Upper lobe of right lung (tissue), 1 donor: ENCODE data around the gene DNAAF1. TPM values are rescaled to one million over a fixed set of nuclear protein-coding genes. Genes with fewer than 3 reads are reported as not detected.

Source experiments
- ATAC-seq: fragments of 200-7000 bp; cut with Tn5 transposase; one replicate; pipeline ENCODE4 v1.9.1; 2020; ENCODE audit warnings: mild to moderate bottlenecking, moderate library complexity
- DNase-seq: peaks from one replicate; pipeline ENCODE4 v3.0.0-alpha.2; 2020
- H3K27ac ChIP-seq: fragments of 200-600 bp; one replicate; pipeline ENCODE4 v1.8.0; 2022
- H3K27me3 ChIP-seq: fragments of 200-600 bp; one replicate; pipeline ENCODE4 v1.8.0; 2022; ENCODE audit warnings: mild to moderate bottlenecking
- H3K36me3 ChIP-seq: fragments of 200-600 bp; one replicate; pipeline ENCODE4 v1.8.0; 2022
- H3K4me1 ChIP-seq: fragments of 200-600 bp; one replicate; pipeline ENCODE4 v1.8.0; 2022
- H3K4me3 ChIP-seq: fragments of 200-600 bp; one replicate; pipeline ENCODE4 v1.8.0; 2022; ENCODE audit warnings: mild to moderate bottlenecking
- H3K9me3 ChIP-seq: fragments of 200-600 bp; one replicate; pipeline ENCODE4 v1.8.0; 2022
- CTCF ChIP-seq: fragments of 200-600 bp; IDR thresholded peaks from one replicate; pipeline ENCODE4 v1.8.0; 2022; ENCODE audit warnings: antibody characterized with exemption
- intact Hi-C: fragments of 100-400 bp; cut with DNase I; formaldehyde crosslinking; loops from one replicate; pipeline ENCODE4 v1.11.0; 2022
- total RNA-seq: library from RNA; stranded (reverse); fragmentation: NEBNext Ultra II Directional; extraction: Animal tissue kit (Norgen Biotek cat#: 25700); gene quantifications from one replicate; pipeline ENCODE4 v1.2.1, GENCODE V29; 2021
- donor health status: DM: no; HTN: yes; CAD: no; lungs with severe emphysema.

The DNAAF1 gene
- total RNA-seq, 1 donor from 2014 or later, result 0.49 TPM

DNA sequence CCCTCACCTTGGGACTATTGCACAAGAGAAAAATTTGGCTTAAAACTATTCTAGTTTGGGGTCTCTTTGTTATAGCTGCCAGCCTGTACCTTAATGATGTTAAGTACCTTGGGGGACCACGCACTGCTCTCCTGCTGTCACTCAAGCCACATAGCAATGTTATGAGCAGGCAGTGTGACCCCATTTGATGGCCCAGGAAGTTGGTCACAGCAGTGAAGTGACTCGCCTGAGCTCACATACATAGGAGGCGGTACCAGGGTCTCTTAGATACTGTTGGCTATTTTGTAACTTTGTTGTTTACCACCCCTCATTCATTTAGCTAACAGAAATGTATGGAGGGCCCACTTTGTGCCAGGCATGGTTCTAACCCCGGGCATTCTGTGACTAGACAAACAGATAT is 78.3 kb downstream of the DNAAF1 start:
- intact Hi-C loops, result no loop called here
- H3K27ac ChIP-seq, result no peak overlapping the region
- H3K4me3 ChIP-seq, result no peak overlapping the region
- H3K27me3 ChIP-seq, result no peaks in the 10 kb centered on the region
- no peak for TF ChIP-seq CTCF
- H3K4me1 ChIP-seq, result peaks cover 3% of the 10 kb centered on the region
- no peak for ATAC-seq
- H3K36me3 ChIP-seq, result no peaks in the 10 kb centered on the region
- H3K9me3 ChIP-seq, result no peaks in the 10 kb centered on the region
- DNase-seq, result no peak

- Histone ChIP-seq H3K9me3 (no peaks in the 10 kb centered on the region), H3K27me3 (no peaks in the 10 kb centered on the region), H3K36me3 (no peaks in the 10 kb centered on the region), H3K27ac (no peak overlapping the region), H3K4me1 (peaks cover 3% of the 10 kb centered on the region), H3K4me3 (no peak overlapping the region)
- no peak for TF ChIP-seq CTCF
- DNase-seq, result no peak
- intact Hi-C loops, result no loop called here
- ATAC-seq, result no peak
Measured at GRCh38 chr16:84224554-84224953, 79.4 kb downstream of the DNAAF1 start.

DNA sequence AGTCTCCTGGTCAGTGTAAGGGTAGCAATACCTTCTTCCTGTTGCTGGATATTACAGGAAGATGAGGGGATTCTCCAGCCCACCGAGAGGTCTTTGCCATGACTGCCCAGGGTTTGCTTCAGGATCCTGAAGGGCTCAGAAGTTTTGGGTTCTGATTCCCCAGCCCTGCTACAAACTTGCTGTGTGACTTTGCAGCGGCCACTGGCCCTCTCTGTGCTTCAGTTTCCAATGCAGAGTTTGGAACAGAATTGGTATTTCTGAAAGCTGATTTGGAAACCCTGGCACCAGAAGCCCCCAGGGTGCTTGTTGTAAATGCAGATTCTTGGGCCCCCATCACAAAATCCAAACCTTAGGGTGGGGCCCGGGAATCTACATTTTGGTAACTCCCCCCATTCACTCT is 80.0 kb downstream of the DNAAF1 start:
- peaks cover 3% of the 10 kb centered on the region for H3K4me1 ChIP-seq
- H3K4me3 ChIP-seq, result no peak overlapping the region
- H3K9me3 ChIP-seq, result no peaks in the 10 kb centered on the region
- H3K27ac ChIP-seq, result no peak overlapping the region
- H3K27me3 ChIP-seq, result no peaks in the 10 kb centered on the region
- H3K36me3 ChIP-seq, result no peaks in the 10 kb centered on the region
- ATAC-seq, result no peak
- no peak for TF ChIP-seq CTCF
- intact Hi-C loops, result no loop called here
- no peak for DNase-seq

DNA sequence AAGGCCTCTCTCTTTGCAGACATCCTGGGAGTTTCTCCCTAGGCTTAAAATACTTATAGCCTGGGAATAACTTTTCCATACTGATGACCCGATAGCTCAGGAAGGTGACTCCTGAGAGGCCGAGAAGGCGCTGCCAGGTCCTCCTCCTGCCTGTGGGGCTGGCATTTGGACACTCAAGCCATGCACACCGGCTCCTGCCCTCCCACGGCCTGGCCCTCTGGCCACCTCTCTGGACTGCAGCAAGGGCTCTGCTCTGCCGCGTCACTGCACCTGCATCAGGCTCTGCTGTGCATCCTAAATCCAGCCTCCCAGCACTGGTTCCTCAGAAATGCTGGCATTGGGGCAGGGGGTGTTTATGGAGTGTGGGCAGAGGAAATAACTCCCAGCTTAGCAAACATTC is 80.5 kb downstream of the DNAAF1 start:
- no peak for TF ChIP-seq CTCF
- intact Hi-C loops, result no loop called here
- no peak overlapping the region for H3K4me3 ChIP-seq
- no peaks in the 10 kb centered on the region for H3K27me3 ChIP-seq
- no peaks in the 10 kb centered on the region for H3K9me3 ChIP-seq
- DNase-seq (no peak), ATAC-seq (no peak)
- H3K27ac ChIP-seq, result no peak overlapping the region
- H3K36me3 ChIP-seq, result no peaks in the 10 kb centered on the region
- H3K4me1 ChIP-seq, result peaks cover 3% of the 10 kb centered on the region

GRCh38 chr16:84226026-84226425 is 80.9 kb downstream of the DNAAF1 start:
- Histone ChIP-seq H3K27me3 (no peaks in the 10 kb centered on the region), H3K4me3 (no peak overlapping the region), H3K4me1 (peaks cover 3% of the 10 kb centered on the region), H3K9me3 (no peaks in the 10 kb centered on the region), H3K36me3 (no peaks in the 10 kb centered on the region), H3K27ac (no peak overlapping the region)
- intact Hi-C loops, result no loop called here
- no peak for DNase-seq
- no peak for ATAC-seq
- no peak for TF ChIP-seq CTCF

Other genes starting within 250 kb of the DNAAF1 start
- gene MLYCD, start 246.2 kb upstream of the DNAAF1 start, total RNA-seq, result 9.7 TPM
- gene OSGIN1, start 192.1 kb upstream of the DNAAF1 start, total RNA-seq, result 19.0 TPM
- not detected for gene NECAB2, start 177.1 kb upstream of the DNAAF1 start, total RNA-seq
- not detected for gene SLC38A8, start 102.5 kb upstream of the DNAAF1 start, total RNA-seq
- gene MBTPS1, start 28.4 kb upstream of the DNAAF1 start, total RNA-seq, result 97.5 TPM
- gene HSDL1, start 131 bp upstream of the DNAAF1 start, total RNA-seq, result 31.0 TPM
- 80.2 TPM for gene TAF1C, start 41.7 kb downstream of the DNAAF1 start, total RNA-seq
- 0.52 TPM for gene ADAD2, start 45.8 kb downstream of the DNAAF1 start, total RNA-seq
- gene KCNG4, start 94.7 kb downstream of the DNAAF1 start, total RNA-seq, result not detected
- 26.0 TPM for gene WFDC1, start 149.6 kb downstream of the DNAAF1 start, total RNA-seq
- 48.9 TPM for gene ATP2C2, start 223.2 kb downstream of the DNAAF1 start, total RNA-seq